Measurements from ENCODE around the gene TLE4. TPM values are rescaled to one million over a fixed set of nuclear protein-coding genes. Genes with fewer than 3 reads are reported as not detected.

Gene TLE4
- total and polyA plus RNA-seq, 10 of the 15 experiments (the other 5 are each of a cell fraction or from before 2014, with no cell fraction given): 5.3 to 53.3 (median 23.3) TPM

- intact Hi-C loops (cut with micrococcal nuclease; ENCODE audit: unreplicated experiment) (loop anchor here (10.0 kb wide), 1 partner anchor 171 kb away; no protein-coding TSS in a partner anchor), in situ Hi-C loops (cut with MboI) (no loop called here)
- FAIRE-seq (no peak), DNase-seq (ENCODE audit: low read depth, low spot score) (no peak), ATAC-seq (no peak)
- Histone ChIP-seq H3K27ac (ENCODE audit: control insufficient read depth, insufficient read depth) (no peak overlapping the region), H3K4me1 (ENCODE audit: control insufficient read depth, insufficient read depth, low read length) (no peaks in the 10 kb centered on the region), H2AFZ (ENCODE audit: control insufficient read depth, low read depth, low read length) (no peak overlapping the region), H3K79me2 (ENCODE audit: control insufficient read depth, insufficient read depth, low read length) (no peaks in the 10 kb centered on the region), H3K9me3 (replicated peaks; ENCODE audit: control insufficient read depth, insufficient read depth, low read length) (peaks cover 11% of the 10 kb centered on the region; the same call in 2 of the 3 replicates), H4K20me1 (ENCODE audit: control insufficient read depth, insufficient read depth) (no peaks in the 10 kb centered on the region), H3K9ac (ENCODE audit: control insufficient read depth, insufficient read depth, low read length) (no peak overlapping the region), H3K27me3 (replicated peaks in 1 of 2; ENCODE audit: control insufficient read depth in 2 of 2, insufficient read depth in 2 of 2, low read length in 1 of 2) (no peaks in the 10 kb centered on the region), H3K36me3 (ENCODE audit: control insufficient read depth in 2 of 2, insufficient read depth in 2 of 2, low read length in 1 of 2) (peaks cover 1 to 4% of the 10 kb centered on the region in 2 experiments; a peak in 2 of 4 replicates), H3K4me2 (ENCODE audit: control insufficient read depth, insufficient read depth) (no peak overlapping the region), H3K4me3 (no peak overlapping the region)
- 100% methylated on average over 1 of the region's 1 CpG for WGBS (ENCODE audit: insufficient coverage, insufficient replicate concordance, low lambda C conversion rate, missing lambda C conversion rate)
- SMC1A ChIA-PET (ENCODE audit: uncharacterized antibody, unreplicated experiment): interaction anchor here (0.7 to 1.3 kb wide), 3 partner anchors 10 to 18 kb away, joined by 3 to 4 read pairs (median 4); no protein-coding TSS in a partner anchor
- POLR2A ChIA-PET: interaction anchor here (0.5 to 1.1 kb wide), 2 partner anchors 10 to 48 kb away, joined by 3 read pairs; no protein-coding TSS in a partner anchor
- no TSS peak for BruUV-seq (replicated peaks)
- TF ChIP-seq RELB (IDR thresholded peaks at IDR 0.05; ENCODE audit: low read depth): no peak
- no peak for TF ChIP-seq SUZ12 (IDR thresholded peaks at IDR 0.05; ENCODE audit: unreplicated experiment)
- TF ChIP-seq JUND (IDR thresholded peaks at IDR 0.05; ENCODE audit: low read depth, low read length): no peak
- no peak for TF ChIP-seq CHD2 (IDR thresholded peaks at IDR 0.05; ENCODE audit: borderline replicate concordance, low read depth, low read length)
- TF ChIP-seq NFYA (IDR thresholded peaks at IDR 0.05; ENCODE audit: borderline replicate concordance, low read depth, low read length): no peak
- TF ChIP-seq MEF2B (IDR thresholded peaks at IDR 0.05; ENCODE audit: partially characterized antibody, poor library complexity, severe bottlenecking): no peak
- no peak for TF ChIP-seq JUNB (IDR thresholded peaks at IDR 0.05)
- TF ChIP-seq RCOR1 (conservative IDR thresholded peaks at IDR 0.05; ENCODE audit: low read depth, low read length): no peak
- TF ChIP-seq SUPT20H (IDR thresholded peaks at IDR 0.05; ENCODE audit: borderline replicate concordance, control insufficient read depth, low read depth, low read length): no peak
- no peak for TF ChIP-seq FOS (IDR thresholded peaks at IDR 0.05; ENCODE audit: borderline replicate concordance, extremely low read depth, insufficient read length)
- TF ChIP-seq SMARCA5 (IDR thresholded peaks at IDR 0.05): no peak
- TF ChIP-seq CREB1 (IDR thresholded peaks at IDR 0.05; ENCODE audit: low read depth): no peak
- TF ChIP-seq, protein P1, sequence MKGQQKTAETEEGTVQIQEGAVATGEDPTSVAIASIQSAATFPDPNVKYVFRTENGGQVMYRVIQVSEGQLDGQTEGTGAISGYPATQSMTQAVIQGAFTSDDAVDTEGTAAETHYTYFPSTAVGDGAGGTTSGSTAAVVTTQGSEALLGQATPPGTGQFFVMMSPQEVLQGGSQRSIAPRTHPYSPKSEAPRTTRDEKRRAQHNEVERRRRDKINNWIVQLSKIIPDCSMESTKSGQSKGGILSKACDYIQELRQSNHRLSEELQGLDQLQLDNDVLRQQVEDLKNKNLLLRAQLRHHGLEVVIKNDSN (IDR thresholded peaks at IDR 0.05; ENCODE audit: borderline replicate concordance, extremely low read length, insufficient read depth, low read depth, low read length): no peak
- TF ChIP-seq NFXL1 (IDR thresholded peaks at IDR 0.05; ENCODE audit: borderline replicate concordance): no peak
- TF ChIP-seq CBX3 (IDR thresholded peaks at IDR 0.05; ENCODE audit: borderline replicate concordance, low read depth): no peak
- TF ChIP-seq PAX5 (IDR thresholded peaks at IDR 0.05; ENCODE audit: borderline replicate concordance, low read depth, low read length): no peak
- no peak for TF ChIP-seq ZNF217 (IDR thresholded peaks at IDR 0.05)
- no peak for TF ChIP-seq SMAD5 (IDR thresholded peaks at IDR 0.05; ENCODE audit: low read depth)
- CTCF ChIA-PET: interaction anchor here (1.4 to 2.9 kb wide), 2 partner anchors 13 to 20 kb away, joined by 3 to 11 read pairs; no protein-coding TSS in a partner anchor
- RAD21 ChIA-PET (ENCODE audit: unreplicated experiment): interaction anchor here (1.0 kb wide), 1 partner anchor 17 kb away, joined by 3 read pairs; no protein-coding TSS in a partner anchor
These were observed 74.3 kb downstream of the TLE4 start for GRCh38 chr9:79646096-79646495.
